Colonic mucosa (tissue), 4 donors: ENCODE data around the gene TRAPPC2. TPM values are rescaled to one million over a fixed set of nuclear protein-coding genes. Genes with fewer than 3 reads are reported as not detected.

Experiments
- DNase-seq: peaks from one replicate; pipeline ENCODE4 v3.0.0-alpha.2; 2020
- H3K27ac ChIP-seq: fragments of 200-600 bp; one replicate; pipeline ENCODE4 v1.8.0; 2021
- H3K27me3 ChIP-seq: fragments of 200-600 bp; one replicate; pipeline ENCODE4 v1.8.0; 2021
- H3K36me3 ChIP-seq: fragments of 200-600 bp; one replicate; pipeline ENCODE4 v1.8.0; 2021
- H3K4me1 ChIP-seq: fragments of 200-600 bp; one replicate; pipeline ENCODE4 v1.8.0; 2021; ENCODE audit warnings: mild to moderate bottlenecking
- H3K4me3 ChIP-seq: fragments of 200-600 bp; one replicate; pipeline ENCODE4 v1.8.0; 2021
- H3K9ac ChIP-seq, 2 donors: one replicate each; pipeline ENCODE4 v1.7.0; 2013; ENCODE audit warnings: control low read depth in 2 of 2, low read depth in 2 of 2, low read length in 2 of 2
- H3K9me3 ChIP-seq: fragments of 200-600 bp; one replicate; pipeline ENCODE4 v1.8.0; 2021
- CTCF ChIP-seq: fragments of 200-600 bp; IDR thresholded peaks from one replicate; pipeline ENCODE4 v1.8.0; 2022; ENCODE audit warnings: antibody characterized with exemption, mild to moderate bottlenecking
- intact Hi-C: fragments of 100-400 bp; cut with DNase I; formaldehyde crosslinking; loops from one replicate; pipeline ENCODE4 v1.14.1; 2022
- total RNA-seq, 2 donors: library from RNA; stranded (reverse); fragmentation: NEBNext Ultra II Directional in 1 of 2; extraction: Animal tissue kit (Norgen Biotek cat#: 25700) in 1 of 2; gene quantifications; one replicate each; pipeline ENCODE4 v1.2.1, GENCODE V29; 2021
- donor health status: healthy.
- donor health status: DM: no; HTN: no; CAD: no.
- donor health status: DM: no; HTN: no; CAD: no.

The TRAPPC2 gene
- total RNA-seq, 2 donors from 2014 or later = 20.4 to 20.9 TPM

- H3K4me3 ChIP-seq = no peak overlapping the region
- no peaks in the 10 kb centered on the region for H3K27me3 ChIP-seq
- no peak overlapping the region for H3K27ac ChIP-seq
- H3K36me3 ChIP-seq = no peaks in the 10 kb centered on the region
- intact Hi-C loops = no loop called here
- TF ChIP-seq CTCF = no peak
- H3K9me3 ChIP-seq = no peaks in the 10 kb centered on the region
- H3K9ac ChIP-seq = no peak overlapping the region
- DNase-seq = no peak
- H3K4me1 ChIP-seq = peaks cover 4% of the 10 kb centered on the region
These were observed 30.8 kb downstream of the TRAPPC2 start for GRCh38 chrX:13703589-13703988.

GRCh38 chrX:13703135-13703534 lies 31.3 kb downstream of the TRAPPC2 start:
- H3K27ac ChIP-seq = no peak overlapping the region
- TF ChIP-seq CTCF = no peak
- no peaks in the 10 kb centered on the region for H3K27me3 ChIP-seq
- H3K4me1 ChIP-seq = peaks cover 4% of the 10 kb centered on the region
- no peaks in the 10 kb centered on the region for H3K36me3 ChIP-seq
- no peak overlapping the region for H3K4me3 ChIP-seq
- no peak for DNase-seq
- intact Hi-C loops = no loop called here
- H3K9me3 ChIP-seq = no peaks in the 10 kb centered on the region
- H3K9ac ChIP-seq = no peak overlapping the region

- peaks cover 4% of the 10 kb centered on the region for H3K4me1 ChIP-seq
- no peak for TF ChIP-seq CTCF
- no peak overlapping the region for H3K27ac ChIP-seq
- H3K36me3 ChIP-seq = no peaks in the 10 kb centered on the region
- no peaks in the 10 kb centered on the region for H3K9me3 ChIP-seq
- no peak overlapping the region for H3K9ac ChIP-seq
- intact Hi-C loops = no loop called here
- DNase-seq = no peak
- H3K27me3 ChIP-seq = no peaks in the 10 kb centered on the region
- H3K4me3 ChIP-seq = no peak overlapping the region
These were observed 32.2 kb downstream of the TRAPPC2 start for GRCh38 chrX:13702111-13702789.

GRCh38 chrX:13700380-13700779 lies 34.0 kb downstream of the TRAPPC2 start:
- Histone ChIP-seq H3K9ac (no peak overlapping the region), H3K27ac (no peak overlapping the region), H3K4me3 (no peak overlapping the region), H3K4me1 (peaks cover 4% of the 10 kb centered on the region), H3K9me3 (no peaks in the 10 kb centered on the region), H3K27me3 (no peaks in the 10 kb centered on the region), H3K36me3 (no peaks in the 10 kb centered on the region)
- TF ChIP-seq CTCF = no peak
- intact Hi-C loops = no loop called here
- no peak for DNase-seq

- peak; percentile 55 for DNase-seq
- peaks cover 4% of the 10 kb centered on the region for H3K4me1 ChIP-seq
- peak overlapping the region; percentile 58 for H3K27ac ChIP-seq
- H3K9ac ChIP-seq = no peak overlapping the region
- no peaks in the 10 kb centered on the region for H3K36me3 ChIP-seq
- intact Hi-C loops = no loop called here
- H3K9me3 ChIP-seq = no peaks in the 10 kb centered on the region
- no peak overlapping the region for H3K4me3 ChIP-seq
- no peaks in the 10 kb centered on the region for H3K27me3 ChIP-seq
- no peak for TF ChIP-seq CTCF
These were observed 35.1 kb downstream of the TRAPPC2 start for GRCh38 chrX:13699183-13699826.
